ENCODE results near the gene SH3BP2. TPM values are rescaled to one million over a fixed set of nuclear protein-coding genes. Genes with fewer than 3 reads are reported as not detected.

Gene SH3BP2
- total RNA-seq, 1 donor from 2014 or later: 45.4 TPM

- peak overlapping the region; percentile 68 for H3K27ac Mint-ChIP-seq
- H3K27me3 Mint-ChIP-seq: no peaks in the 10 kb centered on the region
- peaks cover 68% of the 10 kb centered on the region for H3K4me1 Mint-ChIP-seq (ENCODE audit: unreplicated experiment)
- no peak for DNase-seq (ENCODE audit: extremely low spot score, unreplicated experiment)
- H3K36me3 Mint-ChIP-seq: peaks cover 7% of the 10 kb centered on the region
- no peak for TF ChIP-seq CTCF (conservative IDR thresholded peaks at IDR 0.05)
- peak overlapping the region; percentile 18 for H3K4me3 Mint-ChIP-seq
- H3K9me3 Mint-ChIP-seq: no peaks in the 10 kb centered on the region
These were observed 69.6 kb downstream of the SH3BP2 start for GRCh38 chr4:2862528-2862927.

GRCh38 chr4:2863649-2864048 lies 70.8 kb downstream of the SH3BP2 start:
- Mint-ChIP-seq H3K27ac (no peak overlapping the region), H3K4me3 (no peak overlapping the region), H3K4me1 (ENCODE audit: unreplicated experiment) (peaks cover 70% of the 10 kb centered on the region), H3K36me3 (no peaks in the 10 kb centered on the region), H3K9me3 (no peaks in the 10 kb centered on the region), H3K27me3 (no peaks in the 10 kb centered on the region)
- no peak for TF ChIP-seq CTCF (conservative IDR thresholded peaks at IDR 0.05)
- no peak for DNase-seq (ENCODE audit: extremely low spot score, unreplicated experiment)

GRCh38 chr4:2865196-2865780 lies 72.4 kb downstream of the SH3BP2 start:
- peak overlapping the region; percentile 20 for H3K27ac Mint-ChIP-seq
- no peak for DNase-seq (ENCODE audit: extremely low spot score, unreplicated experiment)
- no peaks in the 10 kb centered on the region for H3K9me3 Mint-ChIP-seq
- TF ChIP-seq CTCF (conservative IDR thresholded peaks at IDR 0.05): no peak
- H3K27me3 Mint-ChIP-seq: no peaks in the 10 kb centered on the region
- H3K4me1 Mint-ChIP-seq (ENCODE audit: unreplicated experiment): peaks cover 77% of the 10 kb centered on the region
- no peak overlapping the region for H3K4me3 Mint-ChIP-seq
- H3K36me3 Mint-ChIP-seq: no peaks in the 10 kb centered on the region

GRCh38 chr4:2866160-2866861 lies 73.4 kb downstream of the SH3BP2 start:
- Mint-ChIP-seq H3K36me3 (no peaks in the 10 kb centered on the region), H3K4me1 (ENCODE audit: unreplicated experiment) (peaks cover 70% of the 10 kb centered on the region), H3K27me3 (no peaks in the 10 kb centered on the region), H3K9me3 (no peaks in the 10 kb centered on the region), H3K27ac (no peak overlapping the region), H3K4me3 (no peak overlapping the region)
- no peak for TF ChIP-seq CTCF (conservative IDR thresholded peaks at IDR 0.05)
- no peak for DNase-seq (ENCODE audit: extremely low spot score, unreplicated experiment)

GRCh38 chr4:2866891-2867290 lies 74.0 kb downstream of the SH3BP2 start:
- TF ChIP-seq CTCF (conservative IDR thresholded peaks at IDR 0.05): no peak
- peak overlapping the region; percentile 22 for H3K27ac Mint-ChIP-seq
- H3K9me3 Mint-ChIP-seq: no peaks in the 10 kb centered on the region
- no peak overlapping the region for H3K4me3 Mint-ChIP-seq
- H3K4me1 Mint-ChIP-seq (ENCODE audit: unreplicated experiment): peaks cover 70% of the 10 kb centered on the region
- H3K36me3 Mint-ChIP-seq: no peaks in the 10 kb centered on the region
- no peaks in the 10 kb centered on the region for H3K27me3 Mint-ChIP-seq
- no peak for DNase-seq (ENCODE audit: extremely low spot score, unreplicated experiment)

All from type B pancreatic cell (in vitro differentiated cells).